Measurements from ENCODE around the gene MYL12A.
A peak's percentile ranks its signal among the peaks of the same experiment; 100 is the strongest.

Gene MYL12A

GRCh38 chr18:3283908-3284307 is 36.3 kb downstream of the MYL12A start:
- H3K27me3 ChIP-seq (ENCODE audit: insufficient read depth, low read length) = no peaks in the 10 kb centered on the region
- no peak overlapping the region for H2AFZ ChIP-seq (ENCODE audit: low read length, unreplicated experiment)
- no peaks in the 10 kb centered on the region for H3K36me3 ChIP-seq (ENCODE audit: insufficient read depth, low read length)
- peaks cover 5% of the 10 kb centered on the region for H3K4me1 ChIP-seq (ENCODE audit: control insufficient read depth, insufficient read depth, low read length, unreplicated experiment)
- H3K79me2 ChIP-seq (ENCODE audit: control insufficient read depth, insufficient read depth, low read length, unreplicated experiment) = no peaks in the 10 kb centered on the region
- H3K27ac ChIP-seq (ENCODE audit: low read depth, low read length) = no peak overlapping the region
- no peak overlapping the region for H3K4me3 ChIP-seq (ENCODE audit: low read depth, low read length)

- Histone ChIP-seq H3K36me3 (ENCODE audit: insufficient read depth, low read length) (no peaks in the 10 kb centered on the region), H3K79me2 (ENCODE audit: control insufficient read depth, insufficient read depth, low read length, unreplicated experiment) (no peaks in the 10 kb centered on the region), H3K27ac (ENCODE audit: low read depth, low read length) (no peak overlapping the region), H3K4me3 (ENCODE audit: low read depth, low read length) (no peak overlapping the region), H2AFZ (ENCODE audit: low read length, unreplicated experiment) (no peak overlapping the region), H3K27me3 (ENCODE audit: insufficient read depth, low read length) (no peaks in the 10 kb centered on the region), H3K4me1 (ENCODE audit: control insufficient read depth, insufficient read depth, low read length, unreplicated experiment) (peaks cover 5% of the 10 kb centered on the region)
Measured at GRCh38 chr18:3284501-3284900, 36.9 kb downstream of the MYL12A start.

- Histone ChIP-seq H3K27me3 (ENCODE audit: insufficient read depth, low read length) (no peaks in the 10 kb centered on the region), H2AFZ (ENCODE audit: low read length, unreplicated experiment) (no peak overlapping the region), H3K27ac (ENCODE audit: low read depth, low read length) (no peak overlapping the region), H3K4me3 (ENCODE audit: low read depth, low read length) (no peak overlapping the region), H3K79me2 (ENCODE audit: control insufficient read depth, insufficient read depth, low read length, unreplicated experiment) (no peaks in the 10 kb centered on the region), H3K4me1 (ENCODE audit: control insufficient read depth, insufficient read depth, low read length, unreplicated experiment) (peaks cover 5% of the 10 kb centered on the region), H3K36me3 (ENCODE audit: insufficient read depth, low read length) (no peaks in the 10 kb centered on the region)
Measured at GRCh38 chr18:3286159-3286558, 38.6 kb downstream of the MYL12A start.

- H3K4me3 ChIP-seq (ENCODE audit: low read depth, low read length) = no peak overlapping the region
- H3K79me2 ChIP-seq (ENCODE audit: control insufficient read depth, insufficient read depth, low read length, unreplicated experiment) = no peaks in the 10 kb centered on the region
Measured at GRCh38 chr18:3293196-3293951, 45.8 kb downstream of the MYL12A start.

GRCh38 chr18:3294435-3295080 is 47.0 kb downstream of the MYL12A start:
- no peak overlapping the region for H3K4me3 ChIP-seq (ENCODE audit: low read depth, low read length)
- H3K27me3 ChIP-seq (ENCODE audit: insufficient read depth, low read length) = no peaks in the 10 kb centered on the region
- no peak overlapping the region for H3K27ac ChIP-seq (ENCODE audit: low read depth, low read length)
- no peaks in the 10 kb centered on the region for H3K4me1 ChIP-seq (ENCODE audit: control insufficient read depth, insufficient read depth, low read length, unreplicated experiment)
- H3K79me2 ChIP-seq (ENCODE audit: control insufficient read depth, insufficient read depth, low read length, unreplicated experiment) = no peaks in the 10 kb centered on the region
- no peaks in the 10 kb centered on the region for H3K36me3 ChIP-seq (ENCODE audit: insufficient read depth, low read length)
- no peak overlapping the region for H2AFZ ChIP-seq (ENCODE audit: low read length, unreplicated experiment)

More at GRCh38 chr18:3293196-3293951, 45.8 kb downstream of the MYL12A start:
- H3K4me1 ChIP-seq (ENCODE audit: control insufficient read depth, insufficient read depth, low read length, unreplicated experiment) = no peaks in the 10 kb centered on the region
- no peaks in the 10 kb centered on the region for H3K36me3 ChIP-seq (ENCODE audit: insufficient read depth, low read length)
- no peaks in the 10 kb centered on the region for H3K27me3 ChIP-seq (ENCODE audit: insufficient read depth, low read length)
- no peak overlapping the region for H3K27ac ChIP-seq (ENCODE audit: low read depth, low read length)
- no peak overlapping the region for H2AFZ ChIP-seq (ENCODE audit: low read length, unreplicated experiment)

GRCh38 chr18:3297025-3297984 is 49.7 kb downstream of the MYL12A start:
- no peaks in the 10 kb centered on the region for H3K36me3 ChIP-seq (ENCODE audit: insufficient read depth, low read length)
- H2AFZ ChIP-seq (ENCODE audit: low read length, unreplicated experiment) = no peak overlapping the region
- no peaks in the 10 kb centered on the region for H3K79me2 ChIP-seq (ENCODE audit: control insufficient read depth, insufficient read depth, low read length, unreplicated experiment)
- H3K27me3 ChIP-seq (ENCODE audit: insufficient read depth, low read length) = no peaks in the 10 kb centered on the region
- H3K4me3 ChIP-seq (ENCODE audit: low read depth, low read length) = peak overlapping the region; percentile 57
- no peak overlapping the region for H3K27ac ChIP-seq (ENCODE audit: low read depth, low read length)
- H3K4me1 ChIP-seq (ENCODE audit: control insufficient read depth, insufficient read depth, low read length, unreplicated experiment) = no peaks in the 10 kb centered on the region

- Histone ChIP-seq H3K4me3 (ENCODE audit: low read depth, low read length) (no peak overlapping the region), H3K4me1 (ENCODE audit: control insufficient read depth, insufficient read depth, low read length, unreplicated experiment) (peaks cover 22% of the 10 kb centered on the region), H2AFZ (ENCODE audit: low read length, unreplicated experiment) (peak overlapping the region; percentile 21), H3K27ac (ENCODE audit: low read depth, low read length) (peak overlapping the region; percentile 96), H3K27me3 (ENCODE audit: insufficient read depth, low read length) (no peaks in the 10 kb centered on the region), H3K79me2 (ENCODE audit: control insufficient read depth, insufficient read depth, low read length, unreplicated experiment) (no peaks in the 10 kb centered on the region), H3K36me3 (ENCODE audit: insufficient read depth, low read length) (no peaks in the 10 kb centered on the region)
Measured at GRCh38 chr18:3304832-3305231, 57.2 kb downstream of the MYL12A start.

GRCh38 chr18:3305354-3305762 is 57.8 kb downstream of the MYL12A start:
- Histone ChIP-seq H3K27ac (ENCODE audit: low read depth, low read length) (peak overlapping the region; percentile 96), H3K36me3 (ENCODE audit: insufficient read depth, low read length) (no peaks in the 10 kb centered on the region), H3K4me1 (ENCODE audit: control insufficient read depth, insufficient read depth, low read length, unreplicated experiment) (peaks cover 22% of the 10 kb centered on the region), H2AFZ (ENCODE audit: low read length, unreplicated experiment) (peak overlapping the region; percentile 37), H3K27me3 (ENCODE audit: insufficient read depth, low read length) (no peaks in the 10 kb centered on the region), H3K4me3 (ENCODE audit: low read depth, low read length) (peak overlapping the region; percentile 30; the same call in 1 of the 2 replicates), H3K79me2 (ENCODE audit: control insufficient read depth, insufficient read depth, low read length, unreplicated experiment) (no peaks in the 10 kb centered on the region)
